Testis (tissue), 3 donors: ENCODE results near the gene CFAP299. TPM values are rescaled to one million over a fixed set of nuclear protein-coding genes. Genes with fewer than 3 reads are reported as not detected.

Source experiments
- DNase-seq: peaks from one replicate; pipeline ENCODE4 v3.0.0-alpha.2; 2019
- H3K27ac ChIP-seq, 2 donors: fragments of 200-600 bp; sonication (generic); one replicate each; pipeline ENCODE4 v1.5.1; 2019
- H3K27me3 ChIP-seq: fragments of 200-600 bp; sonication (generic); one replicate; pipeline ENCODE4 v1.5.1; 2019
- H3K36me3 ChIP-seq: fragments of 200-600 bp; sonication (generic); one replicate; pipeline ENCODE4 v1.5.1; 2017; ENCODE audit warnings: low read depth; ENCODE audit errors: missing control alignments
- H3K4me1 ChIP-seq: fragments of 200-600 bp; sonication (generic); one replicate; pipeline ENCODE4 v1.5.1; 2019
- H3K4me3 ChIP-seq, 2 donors: fragments of 200-600 bp; sonication (generic); one replicate each; pipeline ENCODE4 v1.5.1; 2017 to 2019
- H3K9me3 ChIP-seq: fragments of 200-600 bp; sonication (generic); one replicate; pipeline ENCODE4 v1.5.1; 2017
- POLR2A ChIP-seq: fragments of 450-650 bp; IDR thresholded peaks from one replicate; pipeline ENCODE4 v1.6.1; 2017; ENCODE audit warnings: antibody characterized with exemption, mild to moderate bottlenecking, moderate library complexity
- WGBS, 2 donors: methylation state at CpG; one replicate each; pipeline ENCODE4 v1.1.5; 2018; 5-methylcytosine and 5-hydroxymethylcytosine counted together
- intact Hi-C: fragments of 100-400 bp; cut with DNase I; formaldehyde crosslinking; loops from one replicate; pipeline ENCODE4 v1.15.1; 2023; ENCODE audit warnings: low total_unique reads
- polyA plus RNA-seq: library from polyadenylated mRNA; stranded (reverse); fragments of 350-450 nt; fragmentation: Illumina TruSeq; extraction: RNeasy Lipid Tissue Mini Kit (QIAGEN cat#74804); gene quantifications from one replicate; pipeline ENCODE4 v1.2.3, GENCODE V29; 2014; ENCODE audit warnings: low read depth, low replicate concordance; ENCODE audit not compliant: insufficient read depth
- total RNA-seq, 2 donors: library from RNA; depleted of rRNA; stranded (reverse); fragments of >200 nt; gene quantifications; one replicate each; pipeline ENCODE4 v1.2.3, GENCODE V29; 2016
- TF ChIP-seq, protein P1 (sequence below), 3 experiments: fragments of 450-650 bp in 2 of 3; fragments of 200-600 bp in 1 of 3; sonication (generic) in 1 of 3; IDR thresholded peaks; one replicate each; pipeline ENCODE4 v1.5.1; 2016 to 2019; ENCODE audit warnings: antibody characterized with exemption in 3 of 3, mild to moderate bottlenecking in 2 of 3, moderate library complexity in 1 of 3

CFAP299 gene
- total and polyA plus RNA-seq, 3 donors from 2014 or later: 18.1 to 51.9 (median 21.4) TPM

- intact Hi-C loops: no loop called here
- Histone ChIP-seq H3K27ac (no peak overlapping the region), H3K9me3 (no peaks in the 10 kb centered on the region), H3K4me3 (no peak overlapping the region), H3K27me3 (no peaks in the 10 kb centered on the region), H3K36me3 (no peaks in the 10 kb centered on the region), H3K4me1 (no peaks in the 10 kb centered on the region)
- 76 to 92% methylated on average over 1 of the region's 1 CpG for WGBS, 2 donors
- TF ChIP-seq, protein P1, sequence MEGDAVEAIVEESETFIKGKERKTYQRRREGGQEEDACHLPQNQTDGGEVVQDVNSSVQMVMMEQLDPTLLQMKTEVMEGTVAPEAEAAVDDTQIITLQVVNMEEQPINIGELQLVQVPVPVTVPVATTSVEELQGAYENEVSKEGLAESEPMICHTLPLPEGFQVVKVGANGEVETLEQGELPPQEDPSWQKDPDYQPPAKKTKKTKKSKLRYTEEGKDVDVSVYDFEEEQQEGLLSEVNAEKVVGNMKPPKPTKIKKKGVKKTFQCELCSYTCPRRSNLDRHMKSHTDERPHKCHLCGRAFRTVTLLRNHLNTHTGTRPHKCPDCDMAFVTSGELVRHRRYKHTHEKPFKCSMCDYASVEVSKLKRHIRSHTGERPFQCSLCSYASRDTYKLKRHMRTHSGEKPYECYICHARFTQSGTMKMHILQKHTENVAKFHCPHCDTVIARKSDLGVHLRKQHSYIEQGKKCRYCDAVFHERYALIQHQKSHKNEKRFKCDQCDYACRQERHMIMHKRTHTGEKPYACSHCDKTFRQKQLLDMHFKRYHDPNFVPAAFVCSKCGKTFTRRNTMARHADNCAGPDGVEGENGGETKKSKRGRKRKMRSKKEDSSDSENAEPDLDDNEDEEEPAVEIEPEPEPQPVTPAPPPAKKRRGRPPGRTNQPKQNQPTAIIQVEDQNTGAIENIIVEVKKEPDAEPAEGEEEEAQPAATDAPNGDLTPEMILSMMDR (IDR thresholded peaks at IDR 0.05): no peak
- TF ChIP-seq POLR2A: no peak
- no peak for DNase-seq
Measured at GRCh38 chr4:80926891-80927290, 591.4 kb downstream of the CFAP299 start.

GRCh38 chr4:80927420-80927819 lies 591.9 kb downstream of the CFAP299 start:
- intact Hi-C loops: no loop called here
- no peak for DNase-seq
- TF ChIP-seq, protein P1 (IDR thresholded peaks at IDR 0.05): no peak
- TF ChIP-seq POLR2A: no peak
- no peak overlapping the region for H3K4me3 ChIP-seq
- no peaks in the 10 kb centered on the region for H3K4me1 ChIP-seq
- H3K27ac ChIP-seq: no peak overlapping the region
- H3K27me3 ChIP-seq: no peaks in the 10 kb centered on the region
- H3K9me3 ChIP-seq: no peaks in the 10 kb centered on the region
- no peaks in the 10 kb centered on the region for H3K36me3 ChIP-seq
- WGBS, 2 donors: 61 to 67% methylated on average over 3 of the region's 3 CpGs

DNA sequence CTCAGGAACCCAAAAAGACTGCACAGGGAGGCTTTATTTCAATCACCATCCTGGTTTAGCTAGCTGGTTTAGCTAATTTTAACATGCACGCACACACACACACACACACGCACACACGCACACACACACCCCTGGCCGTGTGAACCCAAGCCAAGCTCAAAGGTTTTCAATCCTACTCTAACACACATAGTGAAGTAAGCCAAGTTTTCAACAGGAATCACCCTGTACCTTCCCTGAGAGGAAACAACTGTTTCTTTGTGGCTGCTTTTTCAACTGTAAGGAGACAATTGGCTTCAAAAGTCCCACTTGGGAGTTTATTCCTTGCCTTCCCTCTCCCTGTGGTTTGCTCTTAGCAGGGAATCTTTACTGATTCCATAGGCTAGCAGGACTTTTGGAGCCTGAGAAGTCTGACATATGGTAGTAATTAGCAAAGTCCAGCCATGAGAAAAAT lies 596.1 kb downstream of the CFAP299 start:
- 63 to 78% methylated on average over 4 of the region's 4 CpGs for WGBS, 2 donors

GRCh38 chr4:80948141-80948540 lies 612.6 kb downstream of the CFAP299 start:
- H3K36me3 ChIP-seq: no peaks in the 10 kb centered on the region
- no peaks in the 10 kb centered on the region for H3K27me3 ChIP-seq
- 45 to 63% methylated on average over 1 of the region's 1 CpG for WGBS, 2 donors

More for the DNA sequence above, 596.1 kb downstream of the CFAP299 start:
- no peaks in the 10 kb centered on the region for H3K4me1 ChIP-seq
- intact Hi-C loops: no loop called here
- H3K36me3 ChIP-seq: no peaks in the 10 kb centered on the region
- no peak for TF ChIP-seq POLR2A
- TF ChIP-seq, protein P1 (IDR thresholded peaks at IDR 0.05): no peak
- no peaks in the 10 kb centered on the region for H3K27me3 ChIP-seq
- DNase-seq: no peak
- no peak overlapping the region for H3K27ac ChIP-seq
- H3K9me3 ChIP-seq: no peaks in the 10 kb centered on the region
- H3K4me3 ChIP-seq: no peak overlapping the region

GRCh38 chr4:80948995-80949394 lies 613.5 kb downstream of the CFAP299 start:
- Histone ChIP-seq H3K27me3 (no peaks in the 10 kb centered on the region), H3K27ac (no peak overlapping the region), H3K36me3 (no peaks in the 10 kb centered on the region), H3K4me1 (no peaks in the 10 kb centered on the region), H3K9me3 (no peaks in the 10 kb centered on the region), H3K4me3 (no peak overlapping the region)
- intact Hi-C loops: no loop called here
- TF ChIP-seq POLR2A: no peak
- TF ChIP-seq, protein P1 (IDR thresholded peaks at IDR 0.05): no peak
- DNase-seq: no peak

More at GRCh38 chr4:80948141-80948540, 612.6 kb downstream of the CFAP299 start:
- Histone ChIP-seq H3K9me3 (no peaks in the 10 kb centered on the region), H3K4me1 (no peaks in the 10 kb centered on the region), H3K27ac (no peak overlapping the region), H3K4me3 (no peak overlapping the region)
- intact Hi-C loops: no loop called here
- no peak for DNase-seq
- TF ChIP-seq POLR2A: no peak
- TF ChIP-seq, protein P1 (IDR thresholded peaks at IDR 0.05): no peak
